Heart right ventricle (tissue), 16 donors: ENCODE results near the gene AMELX. TPM values are rescaled to one million over a fixed set of nuclear protein-coding genes. Genes with fewer than 3 reads are reported as not detected.

Experiments
- ATAC-seq, 8 donors: fragments of 200-7000 bp; cut with Tn5 transposase; one replicate each; pipeline ENCODE4 v1.9.1; 2020; ENCODE audit warnings: mild to moderate bottlenecking in 8 of 8, moderate library complexity in 8 of 8, moderate number of reproducible peaks in 1 of 8
- DNase-seq, 2 donors: peaks; one replicate each; pipeline ENCODE4 v3.0.0-alpha.2; 2020
- H3K27ac ChIP-seq, 10 donors: fragments of 200-600 bp; sonication (generic) in 2 of 10; one replicate each; pipeline versions ENCODE4 v1.5.0 to v1.8.0; 2020 to 2022; ENCODE audit warnings: mild to moderate bottlenecking in 3 of 10
- H3K27me3 ChIP-seq, 7 donors: fragments of 200-600 bp; one replicate each; pipeline ENCODE4 v1.8.0; 2021 to 2022; ENCODE audit warnings: mild to moderate bottlenecking in 2 of 7
- H3K36me3 ChIP-seq, 9 donors: fragments of 200-600 bp; sonication (generic) in 1 of 9; one replicate each; pipeline versions ENCODE4 v1.5.0 to v1.8.0; 2020 to 2022; ENCODE audit warnings: mild to moderate bottlenecking in 2 of 9
- H3K4me1 ChIP-seq, 9 donors: fragments of 200-600 bp; sonication (generic) in 1 of 9; one replicate each; pipeline versions ENCODE4 v1.5.0 to v1.8.0; 2020 to 2022; ENCODE audit warnings: mild to moderate bottlenecking in 4 of 9
- H3K4me3 ChIP-seq, 10 donors: fragments of 200-600 bp; sonication (generic) in 2 of 10; one replicate each; pipeline versions ENCODE4 v1.5.0 to v1.8.0; 2020 to 2022; ENCODE audit warnings: mild to moderate bottlenecking in 7 of 10, moderate library complexity in 2 of 10
- H3K9me3 ChIP-seq, 11 donors: fragments of 200-600 bp in 10 of 11; sonication (generic) in 2 of 11; one replicate each; pipeline versions ENCODE4 v1.5.0 to v1.8.0; 2013 to 2022; ENCODE audit warnings: mild to moderate bottlenecking in 2 of 11, control low read depth in 1 of 11, moderate library complexity in 1 of 11
- WGBS, 2 donors: extraction: QIAGEN DNeasy Blood & Tissue Kit; methylation state at CpG; one replicate each; pipeline ENCODE4 v1.1.7; 2013; ENCODE audit warnings: inconsistent platforms in 1 of 2; 5-methylcytosine and 5-hydroxymethylcytosine counted together
- intact Hi-C, 10 donors: fragments of 100-400 bp; cut with DNase I; formaldehyde crosslinking; loops; one replicate each; pipeline versions ENCODE4 v1.11.1 to v1.14.2; 2022
- long read RNA-seq, 3 donors: library from polyadenylated mRNA; unstranded; transcript quantifications; one replicate each; pipeline ENCODE4 v2.0.0, GENCODE V29; 2020 to 2021
- polyA plus RNA-seq, 2 donors: library from polyadenylated mRNA; stranded (reverse); fragments of 200-250 nt; gene quantifications; one replicate each; pipeline ENCODE4 v1.2.3, GENCODE V29; 2013
- total RNA-seq, 10 donors: library from RNA; stranded (reverse); fragmentation: NEBNext Ultra II Directional in 3 of 10; extraction: Animal tissue kit (Norgen Biotek cat#: 25700) in 3 of 10; gene quantifications; one replicate each; pipeline versions ENCODE4 v1.2.1 to v1.2.4, GENCODE V29; 2021 to 2023
- TF ChIP-seq, protein P1 (sequence below), 9 donors: fragments of 200-600 bp; sonication (generic) in 2 of 9; IDR thresholded peaks; one replicate each; pipeline versions ENCODE4 v1.5.0 to v1.8.0; 2021 to 2022; ENCODE audit warnings: antibody characterized with exemption in 9 of 9, mild to moderate bottlenecking in 5 of 9, moderate library complexity in 1 of 9
- donor health status: Arrhythmogenic right ventricular cardiomyopathy.
- donor health status: ischemic (EF 13 %, LVEDD 7.1; RV severe dilation, severe dysfunction).
- donor health status: healthy with polysubstance abuse.
- donor health status: DM: no; HTN: yes; CAD: no.
- donor health status: DM: no; HTN: no; CAD: no.
- donor health status: ischemic (EF 25% LVEDD 6.9; RV normal size, moderate dysfunction).
- donor health status: ischemic (EF 25% LVEDD 5.7; RV mildly dilated, moderate dysfunction).
- donor health status: healthy.
- donor health status: DM: yes; HTN: yes; CAD: no.
- donor health status: Ischemic cardiomyopathy.
- donor health status: ischemic (EF 35%, LVEDD 5.7; RV mildly dilated, moderate dysfunction).
- donor health status: nonischemic (EF 11% LVEDD 7.7; RV severe dilation, severe dysfunction).
- donor health status: DM: yes; HTN: yes; CAD: no.
- donor health status: PGD.
- donor health status: ischemic (EF 29% LVEDD 5.4; RV normal size, mild dysfunction).
- donor health status: nonischemic (EF 23%, LVEDD 6.1; RV moderate dilation, normal function).

The AMELX gene
- total RNA-seq (not detected), polyA plus RNA-seq (not detected)
- long read RNA-seq, donor 1, result 0 reads
- long read RNA-seq, donor 2, result 0 reads
- long read RNA-seq, donor 3, result 0 reads

DNA sequence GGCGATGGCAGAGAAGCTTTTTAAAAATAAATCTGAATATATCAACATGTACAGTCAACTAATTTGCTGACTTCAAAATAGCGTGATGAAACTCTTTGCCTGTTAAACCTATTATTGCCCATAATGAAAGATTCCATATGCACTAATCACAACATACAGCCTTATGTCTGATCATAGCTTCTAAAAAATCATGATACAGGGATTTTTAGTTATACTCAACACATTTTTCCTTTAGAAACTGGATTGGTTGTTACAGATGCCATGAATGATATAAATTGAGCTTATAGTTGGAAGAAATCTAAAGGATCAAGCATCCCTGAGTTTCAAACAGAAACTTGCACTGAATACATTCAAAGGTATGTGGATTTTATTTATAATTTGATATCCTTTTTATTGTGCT lies at the start of gene AMELX:
Gene AMELX (plus strand): TSS at position 301 of the 400 bp plus-strand sequence. CDS start 1,376 bp downstream, outside the sequence.
- WGBS, 2 donors, result 91 to 97% methylated on average over 2 of the region's 2 CpGs
- DNase-seq (no peak), ATAC-seq (no peak)
- no peaks in the 10 kb centered on the region for H3K4me1 ChIP-seq
- no peak within 1 kb of the TSS for H3K4me3 ChIP-seq
- TF ChIP-seq, protein P1, sequence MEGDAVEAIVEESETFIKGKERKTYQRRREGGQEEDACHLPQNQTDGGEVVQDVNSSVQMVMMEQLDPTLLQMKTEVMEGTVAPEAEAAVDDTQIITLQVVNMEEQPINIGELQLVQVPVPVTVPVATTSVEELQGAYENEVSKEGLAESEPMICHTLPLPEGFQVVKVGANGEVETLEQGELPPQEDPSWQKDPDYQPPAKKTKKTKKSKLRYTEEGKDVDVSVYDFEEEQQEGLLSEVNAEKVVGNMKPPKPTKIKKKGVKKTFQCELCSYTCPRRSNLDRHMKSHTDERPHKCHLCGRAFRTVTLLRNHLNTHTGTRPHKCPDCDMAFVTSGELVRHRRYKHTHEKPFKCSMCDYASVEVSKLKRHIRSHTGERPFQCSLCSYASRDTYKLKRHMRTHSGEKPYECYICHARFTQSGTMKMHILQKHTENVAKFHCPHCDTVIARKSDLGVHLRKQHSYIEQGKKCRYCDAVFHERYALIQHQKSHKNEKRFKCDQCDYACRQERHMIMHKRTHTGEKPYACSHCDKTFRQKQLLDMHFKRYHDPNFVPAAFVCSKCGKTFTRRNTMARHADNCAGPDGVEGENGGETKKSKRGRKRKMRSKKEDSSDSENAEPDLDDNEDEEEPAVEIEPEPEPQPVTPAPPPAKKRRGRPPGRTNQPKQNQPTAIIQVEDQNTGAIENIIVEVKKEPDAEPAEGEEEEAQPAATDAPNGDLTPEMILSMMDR (IDR thresholded peaks at IDR 0.05), result no peak
- no peak within 1 kb of the TSS for H3K27ac ChIP-seq
- H3K27me3 ChIP-seq, result peaks cover 0 to 6% (median 0%) of the 10 kb centered on the region in 7 donors
- H3K36me3 ChIP-seq, result no peaks in the 10 kb centered on the region
- intact Hi-C loops, result no loop called here
- H3K9me3 ChIP-seq, result no peaks in the 10 kb centered on the region

DNA sequence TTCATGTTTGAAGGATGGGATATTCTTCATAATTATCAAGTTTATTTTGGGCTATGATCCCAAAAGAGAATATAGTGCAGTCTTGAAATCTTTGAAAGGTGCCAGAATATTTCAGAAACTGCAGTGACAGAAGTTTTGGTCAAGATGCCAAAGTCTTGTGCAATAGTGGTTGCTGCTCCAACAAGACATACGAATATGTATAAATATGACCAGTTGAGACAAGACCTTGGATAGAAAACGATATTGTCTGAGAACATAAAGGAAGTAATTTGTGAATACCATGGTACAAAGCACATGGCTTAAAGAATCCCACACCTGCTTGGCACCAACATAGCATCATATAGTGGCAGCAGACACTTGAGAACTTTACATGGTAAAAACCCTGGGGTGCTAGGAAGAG lies 48.6 kb upstream of the AMELX start:
- Histone ChIP-seq H3K9me3 (no peaks in the 10 kb centered on the region), H3K36me3 (no peaks in the 10 kb centered on the region), H3K27ac (no peak overlapping the region), H3K4me1 (no peaks in the 10 kb centered on the region), H3K4me3 (no peak overlapping the region), H3K27me3 (peaks cover 0 to 5% (median 0%) of the 10 kb centered on the region in 7 donors)
- 52 to 65% methylated on average over 2 of the region's 2 CpGs for WGBS, 2 donors
- ATAC-seq (no peak), DNase-seq (peak in 1 of 2 donors; percentile 4)
- intact Hi-C loops, result no loop called here
- TF ChIP-seq, protein P1 (IDR thresholded peaks at IDR 0.05), result no peak

DNA sequence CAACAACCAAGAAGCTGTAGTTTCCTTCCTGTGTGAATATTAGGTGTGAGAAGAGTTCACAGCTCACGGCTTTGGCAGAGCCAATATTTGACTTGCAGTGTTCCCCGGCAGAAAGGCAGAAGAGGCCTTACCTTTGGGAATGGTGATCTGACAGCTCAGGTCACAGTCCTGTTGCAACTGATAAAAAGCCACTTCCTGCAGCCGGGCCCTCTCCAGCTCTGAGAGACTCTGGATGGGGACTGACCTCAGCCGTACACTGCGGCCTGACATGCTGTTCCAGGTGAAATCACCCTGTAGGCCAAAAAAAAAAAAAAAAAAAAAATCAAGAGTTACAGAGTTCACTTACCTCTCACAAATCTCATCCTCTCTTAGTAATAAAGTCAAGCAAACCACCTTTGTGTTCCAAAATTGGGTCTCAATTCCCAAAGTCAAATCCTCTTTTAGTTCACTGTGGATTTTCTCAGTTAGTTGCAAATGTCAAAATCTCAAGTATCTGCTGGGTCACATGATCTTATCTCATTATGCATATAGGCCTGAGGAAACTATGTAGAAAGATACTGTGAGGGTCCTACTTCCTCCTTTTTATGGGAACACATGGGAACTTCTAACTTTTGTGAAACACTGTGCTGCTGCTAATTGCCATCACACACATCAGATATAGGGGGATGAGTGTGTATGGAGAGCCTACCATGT lies 38.6 kb upstream of the AMELX start:
- H3K36me3 ChIP-seq, result no peaks in the 10 kb centered on the region
- no peak for DNase-seq
- H3K4me3 ChIP-seq, result no peak overlapping the region
- TF ChIP-seq, protein P1 (IDR thresholded peaks at IDR 0.05), result no peak
- WGBS, 2 donors, result 87 to 88% methylated on average over 5 of the region's 5 CpGs
- H3K27ac ChIP-seq, result no peak overlapping the region
- H3K9me3 ChIP-seq, result peaks cover 0 to 4% (median 0%) of the 10 kb centered on the region in 11 donors
- intact Hi-C loops, result no loop called here
- no peaks in the 10 kb centered on the region for H3K27me3 ChIP-seq
- H3K4me1 ChIP-seq, result no peaks in the 10 kb centered on the region
- no peak for ATAC-seq

DNA sequence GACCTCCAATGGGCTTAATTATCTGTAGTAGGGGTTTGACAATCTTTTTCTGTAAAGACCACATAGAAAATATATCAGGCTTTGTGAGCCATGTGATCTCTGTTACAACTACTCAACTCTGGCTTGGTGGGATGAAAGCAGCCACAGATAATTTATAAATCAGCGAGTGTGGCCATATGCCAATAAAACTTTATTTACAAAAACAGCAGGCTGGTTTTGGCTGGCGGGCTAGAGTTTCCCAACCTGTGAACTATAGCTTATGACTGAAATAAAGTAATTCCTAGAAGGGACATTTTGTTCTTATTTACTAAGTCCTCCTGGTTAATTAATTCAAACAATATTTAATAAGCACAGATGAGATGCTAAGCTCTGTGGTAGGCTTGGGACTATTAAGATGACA lies 35.9 kb upstream of the AMELX start:
- no peaks in the 10 kb centered on the region for H3K4me1 ChIP-seq
- no peaks in the 10 kb centered on the region for H3K9me3 ChIP-seq
- TF ChIP-seq, protein P1 (IDR thresholded peaks at IDR 0.05), result no peak
- intact Hi-C loops, result no loop called here
- H3K27ac ChIP-seq, result no peak overlapping the region
- H3K36me3 ChIP-seq, result no peaks in the 10 kb centered on the region
- DNase-seq (no peak), ATAC-seq (no peak)
- H3K4me3 ChIP-seq, result no peak overlapping the region
- H3K27me3 ChIP-seq, result peaks cover 0 to under 1% (median 0%) of the 10 kb centered on the region in 7 donors
- 93 to 97% methylated on average over 2 of the region's 2 CpGs for WGBS, 2 donors
